ENCODE results near the gene ADGB.

The ADGB gene

DNA sequence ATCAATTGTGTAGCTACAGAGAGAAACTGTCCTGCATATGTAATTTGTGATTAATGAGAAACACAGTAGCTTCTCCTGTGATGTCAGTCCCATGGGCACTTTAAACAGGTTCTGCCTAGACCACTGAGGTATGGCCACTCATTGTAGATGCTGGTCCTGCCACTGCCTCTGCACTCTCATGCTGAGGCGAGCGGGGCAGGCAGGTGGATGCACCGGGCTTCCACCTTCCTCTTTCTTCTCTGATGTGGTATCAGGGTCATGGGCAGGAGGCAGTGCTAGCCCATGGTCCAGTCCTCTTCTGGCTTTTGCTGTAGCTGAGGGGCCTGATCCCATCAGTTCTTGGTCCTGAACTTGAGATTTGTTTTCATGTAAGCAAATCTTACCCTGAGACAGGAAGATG, 58.7 kb downstream of the ADGB start:
- ChIA-PET CTCF (no interaction called here), POLR2A (no interaction called here)
- no peak for DNase-seq (ENCODE audit: extremely low spot score)
- no peak for TF ChIP-seq TARDBP (IDR thresholded peaks at IDR 0.05)
- no peak for TF ChIP-seq CTBP1 (IDR thresholded peaks at IDR 0.05; ENCODE audit: borderline replicate concordance)
- TF ChIP-seq ZNF384 (IDR thresholded peaks at IDR 0.05), result no peak
- TF ChIP-seq FOXM1 (IDR thresholded peaks at IDR 0.05; ENCODE audit: borderline replicate concordance), result no peak
- TF ChIP-seq LEF1 (IDR thresholded peaks at IDR 0.05; ENCODE audit: borderline replicate concordance), result no peak
- no peak for TF ChIP-seq FOXA1 (IDR thresholded peaks at IDR 0.05)
- TF ChIP-seq NFRKB (IDR thresholded peaks at IDR 0.05), result no peak

DNA sequence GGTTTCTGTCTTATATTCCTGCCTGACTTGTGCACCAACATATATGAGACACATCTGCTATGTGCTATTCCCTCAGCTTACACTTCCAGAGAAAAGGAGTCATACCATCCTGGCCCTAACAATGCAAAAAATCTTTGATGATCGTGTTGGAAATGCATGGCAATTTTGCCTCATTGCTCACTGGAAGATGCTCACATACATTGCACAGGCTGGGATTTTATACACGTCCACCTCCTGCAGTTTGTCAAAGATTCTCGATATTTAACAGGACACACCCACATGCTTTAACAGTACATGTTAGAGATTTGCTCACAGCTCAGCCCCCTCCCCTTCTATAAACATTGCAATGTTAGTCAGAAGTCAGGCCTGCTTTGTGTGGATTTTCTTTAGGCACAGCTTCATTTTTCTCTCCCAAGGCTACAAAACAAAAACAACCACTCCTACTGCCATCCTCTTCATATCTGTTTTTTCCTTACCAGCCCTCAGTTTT, 66.1 kb downstream of the ADGB start:
- DNase-seq (ENCODE audit: extremely low spot score), result no peak
- no peak for TF ChIP-seq FOXA1 (IDR thresholded peaks at IDR 0.05)
- no peak for TF ChIP-seq BHLHE40 (IDR thresholded peaks at IDR 0.05; ENCODE audit: borderline replicate concordance)
- no peak for TF ChIP-seq HDGF (IDR thresholded peaks at IDR 0.05; ENCODE audit: borderline replicate concordance)
- TF ChIP-seq NFRKB (IDR thresholded peaks at IDR 0.05), result no peak
- CTCF ChIA-PET, result no interaction called here
- POLR2A ChIA-PET, result no interaction called here

DNA sequence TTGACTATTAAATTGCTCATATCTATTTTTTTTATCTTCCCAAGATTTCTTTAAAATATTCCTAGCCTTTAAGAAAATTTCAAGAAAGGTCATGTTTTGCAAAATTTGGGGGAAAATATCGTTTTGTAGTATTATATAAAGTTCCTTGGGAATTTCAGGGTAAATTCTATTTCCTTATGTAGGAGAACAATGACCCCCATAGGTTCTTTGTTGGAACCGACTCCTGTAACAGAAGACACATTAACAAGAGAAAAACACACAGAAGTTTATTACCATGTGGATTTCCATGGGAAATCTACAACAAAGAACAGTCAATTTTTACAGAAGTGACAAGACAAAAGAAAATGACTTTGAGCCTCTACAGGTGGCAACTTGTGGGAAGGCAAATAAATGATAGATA, 68.1 kb downstream of the ADGB start:
- ChIA-PET CTCF (no interaction called here), POLR2A (no interaction called here)
- TF ChIP-seq NFRKB (IDR thresholded peaks at IDR 0.05) (no peak), SP1 (IDR thresholded peaks at IDR 0.05) (no peak), L3MBTL2 (conservative IDR thresholded peaks at IDR 0.05) (no peak), HDGF (IDR thresholded peaks at IDR 0.05; ENCODE audit: borderline replicate concordance) (no peak), ARNT (IDR thresholded peaks at IDR 0.05) (no peak), BHLHE40 (IDR thresholded peaks at IDR 0.05; ENCODE audit: borderline replicate concordance) (no peak)
- TF ChIP-seq, protein P1, sequence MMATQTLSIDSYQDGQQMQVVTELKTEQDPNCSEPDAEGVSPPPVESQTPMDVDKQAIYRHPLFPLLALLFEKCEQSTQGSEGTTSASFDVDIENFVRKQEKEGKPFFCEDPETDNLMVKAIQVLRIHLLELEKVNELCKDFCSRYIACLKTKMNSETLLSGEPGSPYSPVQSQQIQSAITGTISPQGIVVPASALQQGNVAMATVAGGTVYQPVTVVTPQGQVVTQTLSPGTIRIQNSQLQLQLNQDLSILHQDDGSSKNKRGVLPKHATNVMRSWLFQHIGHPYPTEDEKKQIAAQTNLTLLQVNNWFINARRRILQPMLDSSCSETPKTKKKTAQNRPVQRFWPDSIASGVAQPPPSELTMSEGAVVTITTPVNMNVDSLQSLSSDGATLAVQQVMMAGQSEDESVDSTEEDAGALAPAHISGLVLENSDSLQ (IDR thresholded peaks at IDR 0.05), result no peak
- DNase-seq (ENCODE audit: extremely low spot score), result no peak

DNA sequence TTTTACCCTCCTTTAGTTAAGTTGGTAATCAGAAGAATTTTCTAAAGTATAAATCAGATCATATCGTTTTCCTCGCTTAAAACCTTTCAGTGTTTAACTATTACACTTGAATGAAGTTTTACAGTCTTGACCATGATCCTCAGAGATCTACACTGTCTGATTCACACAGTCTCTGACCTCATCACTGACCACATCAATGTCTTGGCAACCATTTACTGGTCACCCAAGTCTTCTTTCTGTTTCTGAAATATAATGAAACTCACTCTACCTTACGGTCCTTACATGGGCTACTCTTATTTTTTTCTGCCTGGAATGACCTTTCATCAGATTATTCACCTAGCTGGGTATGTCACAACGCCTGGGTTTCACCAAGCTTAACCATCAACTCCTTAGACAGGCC, 71.4 kb downstream of the ADGB start:
- CTCF ChIA-PET, result no interaction called here
- POLR2A ChIA-PET, result no interaction called here

DNA sequence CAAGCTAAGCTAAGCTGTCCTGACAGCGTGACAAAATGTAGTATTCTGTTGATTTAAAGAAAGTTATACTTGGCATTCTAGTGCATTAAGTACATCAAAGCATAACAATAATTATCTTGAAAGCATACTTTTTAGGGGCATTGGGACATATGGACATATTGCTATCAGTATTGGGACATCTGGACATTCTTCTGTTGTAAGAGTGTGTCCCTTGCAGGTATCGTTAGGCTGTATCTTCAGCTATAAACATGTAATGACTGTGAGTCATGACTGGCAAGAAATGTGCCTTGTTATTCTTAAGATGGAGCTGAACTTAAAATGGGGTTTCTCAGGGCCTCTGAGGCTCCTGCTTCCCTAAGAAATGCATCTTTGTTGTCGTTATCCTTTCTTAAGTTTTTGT, 74.3 kb downstream of the ADGB start:
- TF ChIP-seq NFRKB (IDR thresholded peaks at IDR 0.05) (no peak), LEF1 (IDR thresholded peaks at IDR 0.05; ENCODE audit: borderline replicate concordance) (no peak), BHLHE40 (IDR thresholded peaks at IDR 0.05; ENCODE audit: borderline replicate concordance) (no peak), FOXK2 (IDR thresholded peaks at IDR 0.05) (no peak), FOXA1 (IDR thresholded peaks at IDR 0.05) (no peak), TARDBP (IDR thresholded peaks at IDR 0.05) (no peak), L3MBTL2 (conservative IDR thresholded peaks at IDR 0.05) (no peak), CTBP1 (IDR thresholded peaks at IDR 0.05; ENCODE audit: borderline replicate concordance) (no peak), FOXM1 (IDR thresholded peaks at IDR 0.05; ENCODE audit: borderline replicate concordance) (no peak), ARNT (IDR thresholded peaks at IDR 0.05) (no peak), HDGF (IDR thresholded peaks at IDR 0.05; ENCODE audit: borderline replicate concordance) (no peak), SUZ12 (IDR thresholded peaks at IDR 0.05) (no peak), ZNF384 (IDR thresholded peaks at IDR 0.05) (no peak), SP1 (IDR thresholded peaks at IDR 0.05) (no peak), ELF4 (IDR thresholded peaks at IDR 0.05) (no peak)
- TF ChIP-seq, protein P1 (IDR thresholded peaks at IDR 0.05), result no peak
- no peak for DNase-seq (ENCODE audit: extremely low spot score)
- ChIA-PET CTCF (no interaction called here), POLR2A (no interaction called here)

More for the DNA sequence above, 71.4 kb downstream of the ADGB start:
- no peak for DNase-seq (ENCODE audit: extremely low spot score)
- TF ChIP-seq ELF4 (IDR thresholded peaks at IDR 0.05), result no peak
- no peak for TF ChIP-seq CTBP1 (IDR thresholded peaks at IDR 0.05; ENCODE audit: borderline replicate concordance)
- TF ChIP-seq L3MBTL2 (conservative IDR thresholded peaks at IDR 0.05), result no peak
- TF ChIP-seq ZNF384 (IDR thresholded peaks at IDR 0.05), result no peak
- no peak for TF ChIP-seq NFRKB (IDR thresholded peaks at IDR 0.05)
- TF ChIP-seq ARNT (IDR thresholded peaks at IDR 0.05), result no peak
- TF ChIP-seq FOXK2 (IDR thresholded peaks at IDR 0.05), result no peak
- no peak for TF ChIP-seq LEF1 (IDR thresholded peaks at IDR 0.05; ENCODE audit: borderline replicate concordance)

DNA sequence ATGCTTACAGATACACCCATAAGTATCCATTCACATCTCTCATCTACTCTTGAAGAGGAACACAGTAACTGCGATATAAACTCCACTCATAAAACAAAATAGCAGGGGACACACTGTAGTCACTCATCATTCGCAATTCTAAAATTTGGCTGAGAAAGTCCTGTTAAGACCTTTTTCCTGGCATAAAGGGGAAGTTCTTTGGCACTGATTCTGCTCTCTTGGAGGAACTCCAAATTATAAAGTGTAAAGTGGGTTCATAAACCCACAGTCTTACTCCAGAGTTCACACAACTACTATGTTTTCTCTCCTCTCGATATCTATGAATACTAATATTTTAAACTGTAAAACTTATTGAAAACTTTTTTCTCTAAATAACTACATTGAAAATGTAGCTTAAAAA, 80.6 kb downstream of the ADGB start:
- no peak for DNase-seq (ENCODE audit: extremely low spot score)
- POLR2A ChIA-PET, result interaction anchor here (1.2 kb wide), 1 partner anchor 136 kb away, joined by 3 read pairs; the partner anchor contains the start of gene RAB32
- CTCF ChIA-PET, result no interaction called here
- TF ChIP-seq SUZ12 (IDR thresholded peaks at IDR 0.05) (no peak), FOXK2 (IDR thresholded peaks at IDR 0.05) (no peak), SP1 (IDR thresholded peaks at IDR 0.05) (no peak), FOXM1 (IDR thresholded peaks at IDR 0.05; ENCODE audit: borderline replicate concordance) (no peak), BHLHE40 (IDR thresholded peaks at IDR 0.05; ENCODE audit: borderline replicate concordance) (no peak), ZNF384 (IDR thresholded peaks at IDR 0.05) (no peak), LEF1 (IDR thresholded peaks at IDR 0.05; ENCODE audit: borderline replicate concordance) (no peak), NFRKB (IDR thresholded peaks at IDR 0.05) (no peak)

DNA sequence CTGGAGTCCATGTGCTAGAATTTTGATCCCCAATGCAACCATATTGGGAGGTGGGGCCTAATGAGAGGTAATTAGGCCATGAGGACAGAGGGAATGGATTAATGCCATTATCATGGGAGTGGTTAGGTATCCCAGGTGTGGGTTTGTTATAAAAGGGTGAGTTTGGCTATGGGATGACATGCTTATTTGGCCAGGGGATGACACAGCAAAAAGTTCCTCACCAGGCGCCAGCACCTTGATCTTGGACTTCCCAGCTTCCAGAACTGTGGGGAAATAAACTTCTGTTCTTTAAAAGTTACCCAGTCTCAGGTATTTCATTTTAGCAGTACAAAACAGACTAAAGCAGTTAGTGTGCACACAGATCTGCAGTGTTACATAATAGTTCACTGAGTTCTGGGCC, 84.1 kb downstream of the ADGB start:
- ChIA-PET CTCF (no interaction called here), POLR2A (no interaction called here)
- TF ChIP-seq SUZ12 (IDR thresholded peaks at IDR 0.05), result no peak
- no peak for TF ChIP-seq CTBP1 (IDR thresholded peaks at IDR 0.05; ENCODE audit: borderline replicate concordance)
- TF ChIP-seq NFRKB (IDR thresholded peaks at IDR 0.05), result no peak
- TF ChIP-seq BHLHE40 (IDR thresholded peaks at IDR 0.05; ENCODE audit: borderline replicate concordance), result no peak
- no peak for TF ChIP-seq ARNT (IDR thresholded peaks at IDR 0.05)
- TF ChIP-seq HDGF (IDR thresholded peaks at IDR 0.05; ENCODE audit: borderline replicate concordance), result no peak
- no peak for TF ChIP-seq FOXM1 (IDR thresholded peaks at IDR 0.05; ENCODE audit: borderline replicate concordance)
- TF ChIP-seq, protein P1 (IDR thresholded peaks at IDR 0.05), result no peak
- no peak for TF ChIP-seq ZNF384 (IDR thresholded peaks at IDR 0.05)
- TF ChIP-seq FOXA1 (IDR thresholded peaks at IDR 0.05), result no peak
- no peak for TF ChIP-seq ELF4 (IDR thresholded peaks at IDR 0.05)
- no peak for TF ChIP-seq SP1 (IDR thresholded peaks at IDR 0.05)
- no peak for TF ChIP-seq TARDBP (IDR thresholded peaks at IDR 0.05)
- DNase-seq (ENCODE audit: extremely low spot score), result no peak
